SU-DHL-6 (cell line): ENCODE measurements around the gene PCNX4.

Source experiments
- CTCF ChIP-seq: fragments of 200-600 bp; sonication (generic); IDR thresholded peaks from one replicate; pipeline ENCODE4 v1.5.1; 2017; ENCODE audit warnings: antibody characterized with exemption, mild to moderate bottlenecking, low read length, moderate library complexity; ENCODE audit not compliant: insufficient read depth, poor library complexity, severe bottlenecking
- EZH2phosphoT487 ChIP-seq: fragments of 200-600 bp; sonication (generic), shearing (Covaris generic); conservative IDR thresholded peaks from 2 replicates; pipeline ENCODE4 v1.6.1; 2018; ENCODE audit warnings: mild to moderate bottlenecking, antibody characterized with exemption, low read length, moderate library complexity, mixed read lengths

- TF ChIP-seq CTCF, result no peak
- no peak for TF ChIP-seq EZH2phosphoT487
Measured at GRCh38 chr14:60206249-60206670, 114.5 kb downstream of the PCNX4 start.
